HEK293 (cell line): ENCODE results near the gene GCH1.

Source experiments
- CTCF ChIA-PET: fragments of 350-600 bp; formaldehyde crosslinking; extraction: SDS; loops from one replicate; lab custom pipeline; 2021; ENCODE audit warnings: antibody characterized with exemption; lab: Yijun Ruan, JAX
- POLR2A ChIA-PET: fragments of 300-600 bp; formaldehyde crosslinking; extraction: SDS; loops from one replicate; lab custom pipeline; 2020; ENCODE audit warnings: antibody characterized with exemption, inconsistent platforms; lab: Yijun Ruan, JAX
- H3K27ac ChIP-seq: fragments of 200-500 bp; sonication (Bioruptor generic); 2 replicates; pipeline ENCODE4 v1.5.1; 2014; ENCODE audit warnings: low read depth, low read length, control low read depth, inconsistent platforms; ENCODE audit errors: extremely low read depth
- H3K36me3 ChIP-seq, 2 experiments: fragments of 200-500 bp in 1 of 2; sonication (Bioruptor generic) in 1 of 2; 1 replicate in 1 of 2; 2 replicates in 1 of 2; pipeline ENCODE4 v1.5.1; 2014 to 2017; ENCODE audit warnings: inconsistent platforms in 2 of 2, low read length in 2 of 2; ENCODE audit not compliant: control insufficient read depth in 2 of 2, insufficient read depth in 1 of 2
- H3K4me1 ChIP-seq: fragments of 200-500 bp; sonication (Bioruptor generic); 2 replicates; pipeline ENCODE4 v1.5.1; 2014; ENCODE audit warnings: mild to moderate bottlenecking, low read length, inconsistent platforms; ENCODE audit not compliant: control insufficient read depth, insufficient read depth
- H3K4me3 ChIP-seq: 2 replicates; pipeline ENCODE4 v1.5.1; 2011; ENCODE audit warnings: low read depth, mild to moderate bottlenecking, control low read depth, low read length, moderate library complexity
- H3K9me3 ChIP-seq: fragments of 200-500 bp; sonication (Bioruptor generic); 2 replicates; pipeline ENCODE4 v1.5.1; 2014; ENCODE audit warnings: low read depth, low read length, inconsistent platforms; ENCODE audit not compliant: control insufficient read depth, insufficient read depth
- CTCF ChIP-seq: fragments of 450-650 bp; formaldehyde crosslinking; IDR thresholded peaks from 2 replicates; pipeline ENCODE4 v1.5.1; 2016; ENCODE audit warnings: missing biosample characterization, missing genetic modification characterization
- KLF1 ChIP-seq: fragments of 450-650 bp; formaldehyde crosslinking; IDR thresholded peaks from 2 replicates; pipeline ENCODE4 v1.5.1; 2016; ENCODE audit warnings: missing biosample characterization, missing genetic modification characterization
- MEIS1 ChIP-seq: sonication (generic); formaldehyde crosslinking; IDR thresholded peaks from 2 replicates; pipeline ENCODE4 v1.8.1; 2022; ENCODE audit warnings: missing genetic modification reagents, mild to moderate bottlenecking, borderline replicate concordance
- SETDB1 ChIP-seq: IDR thresholded peaks from one replicate; pipeline ENCODE4 v1.6.1; 2017; ENCODE audit warnings: mild to moderate bottlenecking, low read length, moderate library complexity, mixed read lengths; ENCODE audit not compliant: insufficient read length
- WT1 ChIP-seq: fragments of 450-650 bp; formaldehyde crosslinking; IDR thresholded peaks from 2 replicates; pipeline ENCODE4 v1.5.1; 2016; ENCODE audit warnings: missing biosample characterization, missing genetic modification characterization
- YY1 ChIP-seq: fragments of 450-650 bp; formaldehyde crosslinking; IDR thresholded peaks from 2 replicates; pipeline ENCODE4 v1.5.1; 2018; ENCODE audit warnings: missing biosample characterization, missing genetic modification characterization
- ZBTB1 ChIP-seq: fragments of 450-650 bp; formaldehyde crosslinking; IDR thresholded peaks from 2 replicates; pipeline ENCODE4 v1.5.1; 2016; ENCODE audit warnings: missing biosample characterization, missing genetic modification characterization
- ZNF121 ChIP-seq: fragments of 450-650 bp; formaldehyde crosslinking; IDR thresholded peaks from 2 replicates; pipeline ENCODE4 v1.5.1; 2016; ENCODE audit warnings: missing biosample characterization, missing genetic modification characterization
- ZNF148 ChIP-seq: fragments of 450-650 bp; formaldehyde crosslinking; IDR thresholded peaks from 2 replicates; pipeline ENCODE4 v1.5.0; 2017; ENCODE audit warnings: missing biosample characterization, missing genetic modification characterization, borderline replicate concordance
- ZNF23 ChIP-seq: fragments of 450-650 bp; formaldehyde crosslinking; IDR thresholded peaks from 2 replicates; pipeline ENCODE4 v1.5.1; 2016; ENCODE audit warnings: missing biosample characterization, missing genetic modification characterization, borderline replicate concordance
- ZNF266 ChIP-seq: fragments of 450-650 bp; formaldehyde crosslinking; IDR thresholded peaks from 2 replicates; pipeline ENCODE4 v1.5.1; 2016; ENCODE audit warnings: missing biosample characterization, missing genetic modification characterization, low read depth
- ZNF341 ChIP-seq: fragments of 450-650 bp; formaldehyde crosslinking; IDR thresholded peaks from 2 replicates; pipeline ENCODE4; 2016; ENCODE audit warnings: low read depth, missing biosample characterization, missing genetic modification characterization
- ZNF362 ChIP-seq: fragments of 450-650 bp; formaldehyde crosslinking; IDR thresholded peaks from 2 replicates; pipeline ENCODE4 v1.5.1; 2016; ENCODE audit warnings: missing biosample characterization, missing genetic modification characterization
- ZNF518A ChIP-seq: fragments of 450-650 bp; formaldehyde crosslinking; conservative IDR thresholded peaks from 2 replicates; pipeline ENCODE4 v1.5.1; 2016; ENCODE audit warnings: low read depth, missing biosample characterization, missing genetic modification characterization
- ZNF529 ChIP-seq: fragments of 450-650 bp; formaldehyde crosslinking; IDR thresholded peaks from 2 replicates; pipeline ENCODE4 v1.5.1; 2017; ENCODE audit warnings: missing genetic modification characterization, missing biosample characterization; ENCODE audit not compliant: insufficient replicate concordance
- ZNF585B ChIP-seq: fragments of 450-650 bp; formaldehyde crosslinking; IDR thresholded peaks from 2 replicates; pipeline ENCODE4 v1.5.1; 2016; ENCODE audit warnings: missing biosample characterization, missing genetic modification characterization
- ZNF747 ChIP-seq: fragments of 450-650 bp; formaldehyde crosslinking; IDR thresholded peaks from 2 replicates; pipeline ENCODE4 v1.5.1; 2016; ENCODE audit warnings: missing biosample characterization, missing genetic modification characterization
- ZNF792 ChIP-seq: fragments of 450-650 bp; formaldehyde crosslinking; IDR thresholded peaks from 2 replicates; pipeline ENCODE4 v1.5.1; 2016; ENCODE audit warnings: missing biosample characterization, missing genetic modification characterization
- ZSCAN16 ChIP-seq: fragments of 450-650 bp; formaldehyde crosslinking; IDR thresholded peaks from 2 replicates; pipeline ENCODE4 v1.5.1; 2016; ENCODE audit warnings: missing biosample characterization, missing genetic modification characterization

The GCH1 gene

GRCh38 chr14:54935958-54936357 lies 33.3 kb upstream of the GCH1 start (continued):
- TF ChIP-seq ZBTB1 (tag by site-specific recombination): no peak
- no peak for TF ChIP-seq WT1 (tag by site-specific recombination)

- TF ChIP-seq ZNF23: no peak
- no peak for TF ChIP-seq SETDB1
- no peak for TF ChIP-seq ZNF121 (tag by site-specific recombination)
- no peak for TF ChIP-seq ZNF792 (tag by site-specific recombination)
- TF ChIP-seq ZNF585B: no peak
- TF ChIP-seq ZSCAN16 (tag by site-specific recombination): no peak
- no peak for TF ChIP-seq YY1 (tag by site-specific recombination)
- no peak for TF ChIP-seq ZNF148 (tag by site-specific recombination)
- no peak for TF ChIP-seq ZNF529 (tag by site-specific recombination)
- no peak for TF ChIP-seq ZNF266 (tag by site-specific recombination)
- no peak for TF ChIP-seq ZNF362
- no peak for TF ChIP-seq MEIS1 (CRISPR knock-in tag)
- no peak for TF ChIP-seq KLF1 (tag by site-specific recombination)
- no peak for TF ChIP-seq ZNF341 (tag by site-specific recombination)
- TF ChIP-seq CTCF (tag by site-specific recombination): no peak
- no peak for TF ChIP-seq ZNF747 (tag by site-specific recombination)
- no peak for TF ChIP-seq ZNF518A (tag by site-specific recombination)
- peaks cover 8 to 9% of the 10 kb centered on the region in 2 experiments; a peak in 2 of 3 replicates for H3K36me3 ChIP-seq
- ChIA-PET CTCF (interaction anchor here (0.6 to 1.0 kb wide), 3 partner anchors 36 to 56 kb away, joined by 3 to 5 read pairs (median 3); no protein-coding TSS in a partner anchor), POLR2A (no interaction called here)
- no peak overlapping the region for H3K27ac ChIP-seq
- H3K4me3 ChIP-seq: no peak overlapping the region
- no peaks in the 10 kb centered on the region for H3K4me1 ChIP-seq
- H3K9me3 ChIP-seq: no peaks in the 10 kb centered on the region
Observed at GRCh38 chr14:54935100-54935499, 32.5 kb upstream of the GCH1 start.
